Ovary (tissue), 10 donors: ENCODE data around the gene HEATR3. TPM values are rescaled to one million over a fixed set of nuclear protein-coding genes. Genes with fewer than 3 reads are reported as not detected.

ENCODE experiments used
- DNase-seq, 5 donors: peaks; one replicate each; pipeline ENCODE4 v3.0.0-alpha.2; 2019 to 2020
- H3K27ac ChIP-seq, 2 donors: fragments of 200-600 bp; one replicate each; pipeline versions ENCODE4 v1.5.1 to v1.8.0; 2019 to 2022
- H3K27me3 ChIP-seq: fragments of 200-600 bp; one replicate; pipeline ENCODE4 v1.8.0; 2022
- H3K36me3 ChIP-seq: fragments of 200-600 bp; sonication (generic); one replicate; pipeline ENCODE4 v1.5.1; 2019
- H3K4me1 ChIP-seq: one replicate; pipeline ENCODE4 v1.8.1; 2013; ENCODE audit warnings: mild to moderate bottlenecking, moderate library complexity; ENCODE audit not compliant: insufficient read depth
- H3K4me3 ChIP-seq: fragments of 200-600 bp; sonication (generic); one replicate; pipeline ENCODE4 v1.5.1; 2017
- H3K9me3 ChIP-seq, 2 donors: fragments of 200-600 bp in 1 of 2; sonication (generic) in 1 of 2; one replicate each; pipeline versions ENCODE4 v1.5.1 to v1.8.1; 2013 to 2019; ENCODE audit warnings: mild to moderate bottlenecking in 1 of 2, moderate library complexity in 1 of 2
- CTCF ChIP-seq, 3 donors: fragments of 450-650 bp in 2 of 3; fragments of 200-600 bp in 1 of 3; IDR thresholded peaks; one replicate each; pipeline versions ENCODE4 v1.5.1 to v1.8.0; 2016 to 2022; ENCODE audit warnings: antibody characterized with exemption in 3 of 3, mild to moderate bottlenecking in 1 of 3
- EP300 ChIP-seq: sonication (generic); formaldehyde crosslinking; IDR thresholded peaks from one replicate; pipeline ENCODE4 v1.6.1; 2017; ENCODE audit warnings: antibody characterized with exemption
- POLR2A ChIP-seq: fragments of 450-650 bp; IDR thresholded peaks from one replicate; pipeline ENCODE4 v1.6.1; 2017; ENCODE audit warnings: antibody characterized with exemption, mild to moderate bottlenecking, moderate library complexity
- whole genome bisulfite sequencing, 3 donors: extraction: QIAGEN DNeasy Blood & Tissue Kit in 1 of 3; methylation state at CpG; one replicate each; pipeline versions ENCODE4 v1.1.5 to v1.1.7; 2013 to 2017; 5-methylcytosine and 5-hydroxymethylcytosine counted together
- intact Hi-C, 4 donors: fragments of 100-400 bp; cut with DNase I; formaldehyde crosslinking; loops; one replicate each; pipeline versions ENCODE4 v1.11.0 to v1.15.1; 2022 to 2023
- long read RNA-seq, 3 donors: library from polyadenylated mRNA in 2 of 3; unstranded in 2 of 3; transcript quantifications; one replicate each; pipeline ENCODE4 v2.0.0 and lab custom pipeline, GENCODE V29; 2021 to 2026
- polyA plus RNA-seq, 2 donors: library from polyadenylated mRNA; stranded (reverse); fragments of 200-250 nt in 1 of 2; fragments of 350-450 nt in 1 of 2; fragmentation: Illumina TruSeq in 1 of 2; extraction: RNeasy Lipid Tissue Mini Kit (QIAGEN cat#74804) in 1 of 2; gene quantifications; one replicate each; pipeline ENCODE4 v1.2.3, GENCODE V29; 2013 to 2014
- total RNA-seq, 7 donors: library from RNA; depleted of rRNA in 2 of 7; stranded (reverse); fragments of >200 nt in 2 of 7; fragmentation: NEBNext Ultra II Directional in 3 of 7; extraction: Animal tissue kit (Norgen Biotek cat#: 25700) in 3 of 7; gene quantifications; one replicate each; pipeline versions ENCODE4 v1.1.0 to v1.2.4, GENCODE V29; 2016 to 2023
- donor health status: DM: no; HTN: no; CAD: no; lungs with moderate emphysema.
- donor health status: DM: no; HTN: no; CAD: no.
- donor health status: Bipolar disorder and iron deficiency.
- donor health status: DM: yes; HTN: yes; CAD: no.
- donor health status: DM: no; HTN: no; CAD: no.
- donor health status: DM: yes; HTN: yes; CAD: no.

HEATR3 gene
- total RNA-seq, result 10 to 100 TPM in 4 of 7 donors, 1 to 10 TPM in 3; 7.6 to 15.2 (median 10.7) TPM
- 10 to 100 TPM in 1 of 2 donors, 1 to 10 TPM in 1; 2.4 to 10.7 TPM for polyA plus RNA-seq
- long read RNA-seq, donor 1, partial matches to known transcripts, result 1 of 3 reads
- long read RNA-seq, donor 1, other reads (novel, unspliced or antisense), result 1 of 3 reads
- long read RNA-seq, donor 2, partial matches to known transcripts, result 0 of 1 reads
- long read RNA-seq, donor 2, other reads (novel, unspliced or antisense), result 0 of 1 reads
- long read RNA-seq, donor 3, partial matches to known transcripts, result 3 of 6 reads
- long read RNA-seq, donor 3, other reads (novel, unspliced or antisense), result 3 of 6 reads

- H3K9me3 ChIP-seq, result no peaks in the 10 kb centered on the region
- WGBS, 3 donors, result 2 to 3% (median 2%) methylated on average over 56 to 91 of the region's 91 CpGs
- intact Hi-C loops, result loop anchor here in 1 of 4 donors (5.0 kb wide), 2 partner anchors 141 to 481 kb away; partner anchors contain the start of gene NKD1
- H3K4me3 ChIP-seq, result peak within 1 kb of the TSS; percentile 76
- H3K27me3 ChIP-seq, result no peaks in the 10 kb centered on the region
- DNase-seq, result peak; percentile 91 to 97 (median 94)
- TF ChIP-seq EP300 (peak; percentile 18), POLR2A (no peak)
- H3K36me3 ChIP-seq, result no peaks in the 10 kb centered on the region
- peak within 1 kb of the TSS; percentile 84 to 90 for H3K27ac ChIP-seq
- H3K4me1 ChIP-seq, result peaks cover 1% of the 10 kb centered on the region
These were observed at the start of gene HEATR3 for GRCh38 chr16:50065624-50066481. Gene HEATR3, plus strand, starts transcription at chr16:50065970. Its CDS starts 162 bp downstream, at chr16:50066132.

GRCh38 chr16:50017553-50017952, 48.2 kb upstream of the HEATR3 start:
- no peak for DNase-seq
- 83 to 85% (median 84%) methylated on average over 9 of the region's 9 CpGs for WGBS, 3 donors
- no peaks in the 10 kb centered on the region for H3K9me3 ChIP-seq
- intact Hi-C loops, result no loop called here
- H3K4me1 ChIP-seq, result no peaks in the 10 kb centered on the region
- no peak overlapping the region for H3K4me3 ChIP-seq
- TF ChIP-seq EP300, result no peak
- H3K36me3 ChIP-seq, result no peaks in the 10 kb centered on the region
- no peak overlapping the region for H3K27ac ChIP-seq
- no peaks in the 10 kb centered on the region for H3K27me3 ChIP-seq

GRCh38 chr16:50021544-50021943, 44.2 kb upstream of the HEATR3 start:
- TF ChIP-seq EP300 (no peak), CTCF (IDR thresholded peaks at IDR 0.05) (no peak), POLR2A (no peak)

GRCh38 chr16:50023641-50024040, 42.1 kb upstream of the HEATR3 start:
- H3K27me3 ChIP-seq, result no peaks in the 10 kb centered on the region
- WGBS, 3 donors, result 43 to 47% (median 44%) methylated on average over 4 of the region's 4 CpGs
- no peak overlapping the region for H3K27ac ChIP-seq
- H3K4me1 ChIP-seq, result peaks cover 4% of the 10 kb centered on the region
- no peak for DNase-seq
- no peak for TF ChIP-seq POLR2A
- no peak for TF ChIP-seq EP300
- TF ChIP-seq CTCF (IDR thresholded peaks at IDR 0.05), result no peak
- intact Hi-C loops, result loop anchor here in 3 of 4 donors (5.0 to 10.0 kb wide), 6 partner anchors 131 to 641 kb away; partner anchors contain the start of genes BRD7 (in 1 of the 3) and TENT4B (in 1 of the 3)
- H3K36me3 ChIP-seq, result no peaks in the 10 kb centered on the region
- H3K4me3 ChIP-seq, result no peak overlapping the region
- H3K9me3 ChIP-seq, result no peaks in the 10 kb centered on the region

More at GRCh38 chr16:50021544-50021943, 44.2 kb upstream of the HEATR3 start:
- WGBS, 3 donors, result 42 to 53% (median 48%) methylated on average over 2 of the region's 2 CpGs
- Histone ChIP-seq H3K9me3 (no peaks in the 10 kb centered on the region), H3K27ac (no peak overlapping the region), H3K4me3 (no peak overlapping the region), H3K4me1 (peaks cover 2% of the 10 kb centered on the region), H3K27me3 (no peaks in the 10 kb centered on the region), H3K36me3 (no peaks in the 10 kb centered on the region)
- no peak for DNase-seq
- intact Hi-C loops, result loop anchor here in 3 of 4 donors (5.0 to 10.0 kb wide), 6 partner anchors 133 to 643 kb away; partner anchors contain the start of genes BRD7 (in 1 of the 3) and TENT4B (in 1 of the 3)

- Histone ChIP-seq H3K4me3 (no peak overlapping the region), H3K27ac (no peak overlapping the region), H3K4me1 (peaks cover 4% of the 10 kb centered on the region), H3K9me3 (no peaks in the 10 kb centered on the region), H3K36me3 (no peaks in the 10 kb centered on the region), H3K27me3 (no peaks in the 10 kb centered on the region)
- WGBS, 3 donors, result 87 to 90% (median 89%) methylated on average over 11 of the region's 11 CpGs
- DNase-seq, result peak in 2 of 5 donors; percentile 22 to 31
- no peak for TF ChIP-seq EP300
- TF ChIP-seq CTCF (IDR thresholded peaks at IDR 0.05), result no peak
- no peak for TF ChIP-seq POLR2A
- intact Hi-C loops, result loop anchor here in 3 of 4 donors (5.0 to 10.0 kb wide), 6 partner anchors 131 to 641 kb away; partner anchors contain the start of genes BRD7 (in 1 of the 3) and TENT4B (in 1 of the 3)
These were observed 41.6 kb upstream of the HEATR3 start for GRCh38 chr16:50024207-50024606.
